Fibroblast of villous mesenchyme (primary cell): ENCODE results near the gene PRKACG. TPM values are rescaled to one million over a fixed set of nuclear protein-coding genes. Genes with fewer than 3 reads are reported as not detected.

Experiments used
- DNase-seq: peaks from one replicate; pipeline ENCODE4 v3.0.0-alpha.2; 2010; ENCODE audit warnings: low read depth
- H3K4me3 ChIP-seq: 2 replicates; pipeline ENCODE4 v1.5.1; 2011; ENCODE audit warnings: low read depth, mild to moderate bottlenecking, low read length
- CTCF ChIP-seq: IDR thresholded peaks from 2 replicates; pipeline ENCODE4 v1.5.1; 2012; ENCODE audit warnings: low read depth, mild to moderate bottlenecking, low read length; ENCODE audit not compliant: insufficient read depth
- total RNA-seq: library from RNA; depleted of rRNA; stranded (reverse); fragments of >200 nt; gene quantifications from 2 replicates; pipeline ENCODE4 v1.2.3, GENCODE V29; 2012

The PRKACG gene
- total RNA-seq, 1 donor = not detected

DNA sequence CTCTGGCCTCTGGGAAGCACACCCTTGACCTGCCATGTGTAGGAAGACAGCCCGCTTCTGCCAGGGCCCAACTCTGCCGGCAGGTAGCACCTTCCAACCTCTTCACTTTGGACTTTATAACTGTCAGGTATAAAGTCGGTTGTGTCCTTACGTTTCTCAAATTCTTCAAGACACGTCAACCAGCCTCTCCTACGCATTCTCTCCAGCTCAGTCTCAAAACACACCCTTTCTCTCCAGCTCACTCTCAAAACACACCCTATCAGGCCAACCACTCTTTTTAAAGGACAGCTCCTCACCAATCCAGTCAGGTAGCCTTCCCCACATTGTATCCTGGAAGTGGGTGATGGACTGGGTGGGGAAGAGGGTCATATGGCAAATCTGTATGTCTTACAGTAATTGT, 35.2 kb upstream of the PRKACG start:
- no peak overlapping the region for H3K4me3 ChIP-seq
- no peak for DNase-seq
- no peak for TF ChIP-seq CTCF

DNA sequence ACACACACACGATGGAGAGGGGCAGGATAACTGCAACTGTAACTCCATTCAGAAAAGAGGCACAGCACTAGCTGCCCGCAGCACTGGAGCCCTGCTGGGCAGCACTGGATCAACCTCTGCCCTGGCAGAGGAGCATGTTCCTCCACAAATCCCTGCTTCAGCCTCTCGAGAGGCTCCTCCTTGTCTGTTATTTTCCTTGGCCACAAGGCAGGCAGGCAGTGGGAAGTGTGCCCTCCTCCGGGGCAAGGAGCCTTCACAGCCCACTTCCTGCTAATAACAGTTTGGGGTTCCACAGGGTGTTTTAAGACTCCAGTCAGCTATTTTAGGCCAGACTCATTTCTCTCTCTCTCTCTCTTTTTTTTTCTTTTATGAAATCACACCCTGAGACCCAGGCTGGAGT, 33.5 kb upstream of the PRKACG start:
- H3K4me3 ChIP-seq = no peak overlapping the region
- TF ChIP-seq CTCF = no peak
- DNase-seq = no peak

- no peak for DNase-seq
- no peak for TF ChIP-seq CTCF
- no peak overlapping the region for H3K4me3 ChIP-seq
Measured at GRCh38 chr9:69046723-69047122, 32.8 kb upstream of the PRKACG start.

GRCh38 chr9:69045821-69046220, 31.9 kb upstream of the PRKACG start:
- no peak for TF ChIP-seq CTCF
- no peak for DNase-seq
- no peak overlapping the region for H3K4me3 ChIP-seq

DNA sequence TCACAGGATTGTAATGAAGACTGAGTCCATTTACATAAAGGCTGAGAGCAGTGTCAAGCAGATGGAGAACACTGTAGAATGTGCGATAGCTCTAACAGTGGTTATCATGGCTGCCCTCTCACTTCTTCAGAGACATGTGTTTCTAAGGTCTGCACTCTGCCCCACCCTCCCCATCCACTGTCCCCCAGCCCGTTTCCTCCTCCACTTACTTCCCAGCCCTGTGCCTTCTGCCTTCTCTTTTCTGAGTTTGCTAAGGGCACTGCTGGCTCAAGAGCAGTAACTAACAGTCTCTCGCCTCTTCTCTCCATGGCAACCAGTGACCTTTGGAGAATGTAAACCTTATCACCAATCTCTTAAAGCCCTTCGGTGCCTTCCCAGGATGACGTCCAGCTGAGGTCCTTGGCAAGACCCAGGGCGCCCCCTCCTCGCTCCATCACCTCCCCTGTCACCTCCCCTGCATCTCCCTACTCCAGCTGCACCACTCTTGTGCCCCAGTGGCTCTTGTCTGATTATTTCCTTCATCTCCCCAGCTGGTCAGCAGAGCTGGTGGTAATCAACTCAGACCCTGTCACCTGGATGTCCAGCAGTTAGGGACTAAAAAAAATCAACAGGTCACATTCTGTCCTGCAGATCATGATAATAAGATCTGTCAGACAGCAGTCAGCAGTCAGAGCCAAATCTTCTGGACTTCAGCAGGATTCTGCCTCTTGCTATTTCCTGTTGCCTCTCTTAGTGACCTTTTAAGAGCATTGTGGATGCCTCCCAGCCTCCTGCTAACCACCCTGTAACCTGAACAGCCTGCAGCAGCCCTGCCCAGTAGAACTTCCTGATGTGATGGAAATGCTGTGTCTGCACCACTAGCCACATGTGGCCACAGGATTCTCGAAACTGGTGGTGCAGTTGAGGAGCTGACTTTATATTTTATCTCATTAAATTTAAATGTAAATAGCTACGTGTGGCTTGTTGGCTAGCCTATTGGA, 30.6 kb upstream of the PRKACG start:
- peak; percentile 67 for DNase-seq
- no peak for TF ChIP-seq CTCF
- no peak overlapping the region for H3K4me3 ChIP-seq

GRCh38 chr9:69040646-69041045, 26.7 kb upstream of the PRKACG start:
- DNase-seq = no peak
- TF ChIP-seq CTCF = no peak
- no peak overlapping the region for H3K4me3 ChIP-seq
